ENCODE results near the gene DYNC2H1.

DNA sequence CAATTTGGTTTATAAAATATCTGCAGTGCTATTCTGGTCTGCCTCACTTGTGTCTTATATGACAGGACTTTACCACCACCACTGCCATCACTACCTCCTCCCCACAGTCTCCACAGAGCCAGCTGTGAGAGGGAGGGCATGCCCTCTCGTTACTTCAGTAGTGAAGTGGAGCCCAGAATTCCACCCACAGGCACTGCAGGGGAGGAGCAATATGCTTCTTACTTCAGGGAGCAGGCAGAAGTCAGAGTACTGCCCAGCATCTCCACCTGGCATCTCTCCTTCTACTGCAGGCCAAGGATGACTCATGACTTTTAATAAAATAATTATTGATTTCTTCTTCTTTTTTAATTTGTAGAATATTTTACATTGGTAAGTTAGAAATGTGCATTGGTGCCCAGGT, 255.5 kb downstream of the DYNC2H1 start:
- TF ChIP-seq, protein P1, sequence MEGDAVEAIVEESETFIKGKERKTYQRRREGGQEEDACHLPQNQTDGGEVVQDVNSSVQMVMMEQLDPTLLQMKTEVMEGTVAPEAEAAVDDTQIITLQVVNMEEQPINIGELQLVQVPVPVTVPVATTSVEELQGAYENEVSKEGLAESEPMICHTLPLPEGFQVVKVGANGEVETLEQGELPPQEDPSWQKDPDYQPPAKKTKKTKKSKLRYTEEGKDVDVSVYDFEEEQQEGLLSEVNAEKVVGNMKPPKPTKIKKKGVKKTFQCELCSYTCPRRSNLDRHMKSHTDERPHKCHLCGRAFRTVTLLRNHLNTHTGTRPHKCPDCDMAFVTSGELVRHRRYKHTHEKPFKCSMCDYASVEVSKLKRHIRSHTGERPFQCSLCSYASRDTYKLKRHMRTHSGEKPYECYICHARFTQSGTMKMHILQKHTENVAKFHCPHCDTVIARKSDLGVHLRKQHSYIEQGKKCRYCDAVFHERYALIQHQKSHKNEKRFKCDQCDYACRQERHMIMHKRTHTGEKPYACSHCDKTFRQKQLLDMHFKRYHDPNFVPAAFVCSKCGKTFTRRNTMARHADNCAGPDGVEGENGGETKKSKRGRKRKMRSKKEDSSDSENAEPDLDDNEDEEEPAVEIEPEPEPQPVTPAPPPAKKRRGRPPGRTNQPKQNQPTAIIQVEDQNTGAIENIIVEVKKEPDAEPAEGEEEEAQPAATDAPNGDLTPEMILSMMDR (conservative IDR thresholded peaks at IDR 0.05 in 1 of 2, IDR thresholded peaks at IDR 0.05 in 1 of 2; ENCODE audit: low read depth in 1 of 2, low read length in 2 of 2) = no peak
- no peak for TF ChIP-seq EZH2 (IDR thresholded peaks at IDR 0.05; ENCODE audit: low read length, missing control alignments)

All from fibroblast of lung (primary cell).